Activated CD4-positive, alpha-beta T cell treated with anti-CD3 and anti-CD28 coated beads, Interleukin-2, amount 10 ng/mL, durations not matched to agents 7 days and 5 days (primary cell): Measurements from ENCODE around the gene MMP12. TPM values are rescaled to one million over a fixed set of nuclear protein-coding genes. Genes with fewer than 3 reads are reported as not detected.
"Not testable (repeated sequence)": the region's sequence is repeated elsewhere in the genome, so short reads cannot be mapped to it uniquely, and the experiment has no call there.

Source experiments
- CTCF ChIA-PET: fragments of 350-600 bp; sonication (Branson Sonifier 250); formaldehyde crosslinking; loops from one replicate; lab custom pipeline; 2021; ENCODE audit warnings: antibody characterized with exemption; lab: Charles Lee
- POLR2A ChIA-PET: fragments of 350-600 bp; sonication (Branson Sonifier 250); formaldehyde crosslinking; loops from one replicate; lab custom pipeline; 2021; ENCODE audit warnings: antibody characterized with exemption; lab: Charles Lee
- DNase-seq: peaks from one replicate; pipeline ENCODE4 v3.0.0-alpha.2; 2020
- H3K27ac Mint-ChIP-seq: one replicate; pipeline ENCODE4 v1.8.0; 2021; ENCODE audit warnings: mild to moderate bottlenecking, moderate library complexity, mixed read lengths
- H3K27me3 Mint-ChIP-seq: one replicate; pipeline ENCODE4 v1.8.0; 2021; ENCODE audit warnings: mixed read lengths
- H3K36me3 Mint-ChIP-seq: one replicate; pipeline ENCODE4 v1.8.0; 2021; ENCODE audit warnings: low read depth, mixed read lengths
- H3K4me1 Mint-ChIP-seq: one replicate; pipeline ENCODE4 v1.8.0; 2021; ENCODE audit warnings: mixed read lengths
- H3K4me3 Mint-ChIP-seq: one replicate; pipeline ENCODE4 v1.8.0; 2021; ENCODE audit warnings: mild to moderate bottlenecking, moderate library complexity, mixed read lengths
- H3K9me3 Mint-ChIP-seq: one replicate; pipeline ENCODE4 v1.8.0; 2021; ENCODE audit warnings: mixed read lengths
- total RNA-seq, 2 experiments: library from RNA; stranded (reverse); gene quantifications; one replicate each; pipeline ENCODE4 v1.2.3, GENCODE V29; 2021

MMP12 gene
- total RNA-seq, 2 experiments from 2014 or later, result not detected

- no peaks in the 10 kb centered on the region for H3K4me1 Mint-ChIP-seq
- POLR2A ChIA-PET, result interaction anchor here (0.7 kb wide), 1 partner anchor 286 kb away, joined by 3 read pairs; no protein-coding TSS in a partner anchor
- CTCF ChIA-PET, result no interaction called here
These were observed 7.7 kb upstream of the MMP12 start for GRCh38 chr11:102882389-102883024.

GRCh38 chr11:102879801-102880200, 5.0 kb upstream of the MMP12 start:
- Mint-ChIP-seq H3K36me3 (no peaks in the 10 kb centered on the region), H3K9me3 (no peaks in the 10 kb centered on the region)

More at GRCh38 chr11:102882389-102883024, 7.7 kb upstream of the MMP12 start:
- DNase-seq, result no peak
- Mint-ChIP-seq H3K36me3 (no peaks in the 10 kb centered on the region), H3K27me3 (no peaks in the 10 kb centered on the region), H3K4me3 (no peak overlapping the region), H3K9me3 (no peaks in the 10 kb centered on the region), H3K27ac (no peak overlapping the region)

GRCh38 chr11:102878595-102878994, 3.8 kb upstream of the MMP12 start:
- H3K4me1 Mint-ChIP-seq, result no peaks in the 10 kb centered on the region
- CTCF ChIA-PET, result no interaction called here
- no peaks in the 10 kb centered on the region for H3K27me3 Mint-ChIP-seq
- no peaks in the 10 kb centered on the region for H3K36me3 Mint-ChIP-seq
- no peak overlapping the region for H3K27ac Mint-ChIP-seq
- H3K4me3 Mint-ChIP-seq, result no peak overlapping the region
- no peak for DNase-seq
- POLR2A ChIA-PET, result no interaction called here
- no peaks in the 10 kb centered on the region for H3K9me3 Mint-ChIP-seq

More at GRCh38 chr11:102879801-102880200, 5.0 kb upstream of the MMP12 start:
- ChIA-PET POLR2A (no interaction called here), CTCF (no interaction called here)
- H3K4me3 Mint-ChIP-seq, result no peak overlapping the region
- no peaks in the 10 kb centered on the region for H3K27me3 Mint-ChIP-seq
- DNase-seq, result no peak
- no peak overlapping the region for H3K27ac Mint-ChIP-seq
- H3K4me1 Mint-ChIP-seq, result no peaks in the 10 kb centered on the region

GRCh38 chr11:102869354-102869964, 5.3 kb downstream of the MMP12 start:
- CTCF ChIA-PET, result interaction anchor here (0.7 kb wide), 1 partner anchor 1100 kb away, joined by 5 read pairs; no protein-coding TSS in a partner anchor
- H3K4me3 Mint-ChIP-seq, POLR2A ChIA-PET, H3K36me3 Mint-ChIP-seq, H3K9me3 Mint-ChIP-seq, DNase-seq, H3K4me1 Mint-ChIP-seq, H3K27ac Mint-ChIP-seq: not testable (repeated sequence)
- peaks cover 13% of the 10 kb centered on the region for H3K27me3 Mint-ChIP-seq

GRCh38 chr11:102868339-102868738, 6.4 kb downstream of the MMP12 start:
- H3K4me1 Mint-ChIP-seq, result no peaks in the 10 kb centered on the region
- CTCF ChIA-PET, result no interaction called here

GRCh38 chr11:102864724-102865123, 10.1 kb downstream of the MMP12 start:
- Mint-ChIP-seq H3K27me3 (peaks cover 8% of the 10 kb centered on the region), H3K36me3 (no peaks in the 10 kb centered on the region), H3K9me3 (no peaks in the 10 kb centered on the region), H3K27ac (no peak overlapping the region), H3K4me3 (no peak overlapping the region), H3K4me1 (no peaks in the 10 kb centered on the region)
- ChIA-PET POLR2A (no interaction called here), CTCF (interaction anchor here (1.4 kb wide), 1 partner anchor 9 kb away, joined by 3 read pairs; no protein-coding TSS in a partner anchor)
- DNase-seq, result no peak

More at GRCh38 chr11:102868339-102868738, 6.4 kb downstream of the MMP12 start:
- DNase-seq, result no peak
- Mint-ChIP-seq H3K27me3 (peaks cover 13% of the 10 kb centered on the region), H3K36me3 (no peaks in the 10 kb centered on the region), H3K9me3 (no peaks in the 10 kb centered on the region), H3K27ac (no peak overlapping the region), H3K4me3 (no peak overlapping the region)
- POLR2A ChIA-PET, result no interaction called here

GRCh38 chr11:102853956-102854355, 20.8 kb downstream of the MMP12 start:
- Mint-ChIP-seq H3K4me3 (no peak overlapping the region), H3K9me3 (no peaks in the 10 kb centered on the region), H3K27ac (no peak overlapping the region), H3K27me3 (peaks cover 2% of the 10 kb centered on the region), H3K4me1 (no peaks in the 10 kb centered on the region), H3K36me3 (no peaks in the 10 kb centered on the region)
- ChIA-PET POLR2A (no interaction called here), CTCF (no interaction called here)
- no peak for DNase-seq

GRCh38 chr11:102853055-102853454, 21.7 kb downstream of the MMP12 start:
- Mint-ChIP-seq H3K36me3 (no peaks in the 10 kb centered on the region), H3K4me1 (no peaks in the 10 kb centered on the region), H3K27me3 (peaks cover 2% of the 10 kb centered on the region), H3K27ac (no peak overlapping the region), H3K4me3 (no peak overlapping the region), H3K9me3 (no peaks in the 10 kb centered on the region)
- DNase-seq, result no peak
- ChIA-PET POLR2A (no interaction called here), CTCF (no interaction called here)

GRCh38 chr11:102850973-102851745, 23.6 kb downstream of the MMP12 start:
- ChIA-PET POLR2A (no interaction called here), CTCF (no interaction called here)
- Mint-ChIP-seq H3K27me3 (peaks cover 4% of the 10 kb centered on the region), H3K4me3 (no peak overlapping the region), H3K27ac (no peak overlapping the region), H3K9me3 (no peaks in the 10 kb centered on the region), H3K4me1 (no peaks in the 10 kb centered on the region), H3K36me3 (no peaks in the 10 kb centered on the region)
- DNase-seq, result no peak

- no peaks in the 10 kb centered on the region for H3K36me3 Mint-ChIP-seq
- no peak overlapping the region for H3K27ac Mint-ChIP-seq
- peaks cover 4% of the 10 kb centered on the region for H3K27me3 Mint-ChIP-seq
- no peaks in the 10 kb centered on the region for H3K4me1 Mint-ChIP-seq
- CTCF ChIA-PET, result no interaction called here
- POLR2A ChIA-PET, result no interaction called here
- no peaks in the 10 kb centered on the region for H3K9me3 Mint-ChIP-seq
- no peak for DNase-seq
- no peak overlapping the region for H3K4me3 Mint-ChIP-seq
These were observed 25.5 kb downstream of the MMP12 start for GRCh38 chr11:102849311-102849710.

GRCh38 chr11:102846292-102846691, 28.5 kb downstream of the MMP12 start:
- Mint-ChIP-seq H3K4me1 (no peaks in the 10 kb centered on the region), H3K27me3 (peaks cover 8% of the 10 kb centered on the region), H3K27ac (no peak overlapping the region), H3K36me3 (no peaks in the 10 kb centered on the region), H3K4me3 (no peak overlapping the region), H3K9me3 (no peaks in the 10 kb centered on the region)
- POLR2A ChIA-PET, result no interaction called here
- DNase-seq, result no peak
- CTCF ChIA-PET, result no interaction called here

GRCh38 chr11:102843489-102843888, 31.3 kb downstream of the MMP12 start, which contains the start of gene MMP3:
Gene MMP3, minus strand, starts transcription at chr11:102843609. Its CDS starts 63 bp downstream, at chr11:102843546.
- POLR2A ChIA-PET, result no interaction called here
- Mint-ChIP-seq H3K27ac (no peak within 1 kb of the TSS), H3K4me1 (no peaks in the 10 kb centered on the region), H3K27me3 (peaks cover 8% of the 10 kb centered on the region), H3K36me3 (no peaks in the 10 kb centered on the region), H3K4me3 (no peak within 1 kb of the TSS), H3K9me3 (no peaks in the 10 kb centered on the region)
- CTCF ChIA-PET, result no interaction called here
- DNase-seq, result no peak

GRCh38 chr11:102842930-102843329, 31.9 kb downstream of the MMP12 start:
- ChIA-PET CTCF (no interaction called here), POLR2A (no interaction called here)
- Mint-ChIP-seq H3K9me3 (no peaks in the 10 kb centered on the region), H3K4me1 (no peaks in the 10 kb centered on the region), H3K4me3 (no peak overlapping the region), H3K27ac (no peak overlapping the region), H3K27me3 (peaks cover 8% of the 10 kb centered on the region), H3K36me3 (no peaks in the 10 kb centered on the region)
- no peak for DNase-seq
